Measurements from ENCODE around the gene KIAA1671. TPM values are rescaled to one million over a fixed set of nuclear protein-coding genes. Genes with fewer than 3 reads are reported as not detected.

The KIAA1671 gene
- total RNA-seq, 1 donor from 2014 or later: 30.0 TPM

- peak; percentile 65 for DNase-seq (ENCODE audit: low read depth, low spot score)
These were observed 394 bp downstream of the KIAA1671 start for GRCh38 chr22:24952837-24953383.

- no peak for DNase-seq (ENCODE audit: low read depth, low spot score)
These were observed 1.0 kb downstream of the KIAA1671 start for GRCh38 chr22:24953384-24954113.

GRCh38 chr22:24954114-24954463 is 1.6 kb downstream of the KIAA1671 start:
- DNase-seq (ENCODE audit: low read depth, low spot score): no peak

GRCh38 chr22:24954856-24955255 is 2.3 kb downstream of the KIAA1671 start:
- DNase-seq (ENCODE audit: low read depth, low spot score): no peak

GRCh38 chr22:24957043-24957442 is 4.5 kb downstream of the KIAA1671 start:
- no peak for DNase-seq (ENCODE audit: low read depth, low spot score)

- no peak for DNase-seq (ENCODE audit: low read depth, low spot score)
These were observed 8.8 kb downstream of the KIAA1671 start for GRCh38 chr22:24961217-24961844.

GRCh38 chr22:24962094-24962493 is 9.6 kb downstream of the KIAA1671 start:
- DNase-seq (ENCODE audit: low read depth, low spot score): no peak

GRCh38 chr22:24962835-24963234 is 10.3 kb downstream of the KIAA1671 start:
- no peak for DNase-seq (ENCODE audit: low read depth, low spot score)

- DNase-seq (ENCODE audit: low read depth, low spot score): no peak
These were observed 11.9 kb downstream of the KIAA1671 start for GRCh38 chr22:24964441-24964840.

GRCh38 chr22:24965822-24966626 is 13.5 kb downstream of the KIAA1671 start:
- no peak for DNase-seq (ENCODE audit: low read depth, low spot score)

- DNase-seq (ENCODE audit: low read depth, low spot score): no peak
These were observed 15.6 kb downstream of the KIAA1671 start for GRCh38 chr22:24968066-24968561.

GRCh38 chr22:24969560-24970301 is 17.2 kb downstream of the KIAA1671 start:
- DNase-seq (ENCODE audit: low read depth, low spot score): no peak

GRCh38 chr22:24972369-24972768 is 19.9 kb downstream of the KIAA1671 start:
- DNase-seq (ENCODE audit: low read depth, low spot score): no peak

GRCh38 chr22:24973872-24974271 is 21.4 kb downstream of the KIAA1671 start:
- no peak for DNase-seq (ENCODE audit: low read depth, low spot score)

GRCh38 chr22:24975125-24975640 is 22.7 kb downstream of the KIAA1671 start:
- DNase-seq (ENCODE audit: low read depth, low spot score): no peak

GRCh38 chr22:24975813-24976341 is 23.4 kb downstream of the KIAA1671 start:
- DNase-seq (ENCODE audit: low read depth, low spot score): no peak

GRCh38 chr22:24976442-24977218 is 24.1 kb downstream of the KIAA1671 start:
- DNase-seq (ENCODE audit: low read depth, low spot score): no peak

- no peak for DNase-seq (ENCODE audit: low read depth, low spot score)
These were observed 25.1 kb downstream of the KIAA1671 start for GRCh38 chr22:24977370-24978221.

GRCh38 chr22:24978308-24978707 is 25.8 kb downstream of the KIAA1671 start:
- no peak for DNase-seq (ENCODE audit: low read depth, low spot score)
